Eye (tissue), 1 donor: ENCODE results near the gene ITPKB.
"Not testable (repeated sequence)": the region's sequence is repeated elsewhere in the genome, so short reads cannot be mapped to it uniquely, and the experiment has no call there.

Experiments used
- DNase-seq: peaks from one replicate; pipeline ENCODE4 v3.0.0-alpha.2; 2015

ITPKB gene

GRCh38 chr1:226634611-226635246 lies 104.4 kb downstream of the ITPKB start:
- DNase-seq = no peak

GRCh38 chr1:226634166-226634588 lies 104.9 kb downstream of the ITPKB start:
- peak; percentile 85 for DNase-seq

GRCh38 chr1:226633541-226634165 lies 105.4 kb downstream of the ITPKB start:
- no peak for DNase-seq

GRCh38 chr1:226632922-226633351 lies 106.1 kb downstream of the ITPKB start:
- DNase-seq = no peak

- DNase-seq = no peak
Observed at GRCh38 chr1:226632169-226632879, 106.8 kb downstream of the ITPKB start.

- DNase-seq = no peak
Observed at GRCh38 chr1:226631229-226632000, 107.7 kb downstream of the ITPKB start.

- no peak for DNase-seq
Observed at GRCh38 chr1:226630592-226630991, 108.5 kb downstream of the ITPKB start.

GRCh38 chr1:226629896-226630550 lies 109.1 kb downstream of the ITPKB start:
- no peak for DNase-seq

- DNase-seq = no peak
Observed at GRCh38 chr1:226629210-226629895, 109.7 kb downstream of the ITPKB start.

- no peak for DNase-seq
Observed at GRCh38 chr1:226628612-226629155, 110.4 kb downstream of the ITPKB start.

GRCh38 chr1:226627924-226628611 lies 111.0 kb downstream of the ITPKB start:
- no peak for DNase-seq

GRCh38 chr1:226627050-226627755 lies 111.9 kb downstream of the ITPKB start:
- DNase-seq = no peak

- peak; percentile 82 for DNase-seq
Observed at GRCh38 chr1:226626577-226626956, 112.5 kb downstream of the ITPKB start.

- no peak for DNase-seq
Observed at GRCh38 chr1:226625832-226626576, 113.1 kb downstream of the ITPKB start.

- DNase-seq = no peak
Observed at GRCh38 chr1:226625326-226625725, 113.8 kb downstream of the ITPKB start.

- no peak for DNase-seq
Observed at GRCh38 chr1:226624526-226624925, 114.6 kb downstream of the ITPKB start.

GRCh38 chr1:226622012-226622411 lies 117.1 kb downstream of the ITPKB start:
- no peak for DNase-seq

- DNase-seq = no peak
Observed at GRCh38 chr1:226619031-226619430, 120.1 kb downstream of the ITPKB start.

- DNase-seq = no peak
Observed at GRCh38 chr1:226618380-226618779, 120.7 kb downstream of the ITPKB start.

GRCh38 chr1:226617719-226618118 lies 121.4 kb downstream of the ITPKB start:
- DNase-seq = not testable (repeated sequence)
